Choroid plexus epithelial cell (primary cell): ENCODE results near the gene ZNF512B.
"Not testable (repeated sequence)": the region's sequence is repeated elsewhere in the genome, so short reads cannot be mapped to it uniquely, and the experiment has no call there.

ENCODE experiments used
- DNase-seq: peaks from one replicate; pipeline ENCODE4 v3.0.0-alpha.2; 2010; ENCODE audit warnings: low read depth
- H3K4me3 ChIP-seq: 2 replicates; pipeline ENCODE4 v1.5.1; 2011; ENCODE audit warnings: low read depth, mild to moderate bottlenecking, control low read depth, low read length, moderate library complexity
- TF ChIP-seq, protein P1 (sequence below): conservative IDR thresholded peaks from 2 replicates; pipeline ENCODE4 v1.5.1; 2011; ENCODE audit warnings: low read depth, mild to moderate bottlenecking, control low read depth, inconsistent platforms, low read length, moderate library complexity

ZNF512B gene, protein sequence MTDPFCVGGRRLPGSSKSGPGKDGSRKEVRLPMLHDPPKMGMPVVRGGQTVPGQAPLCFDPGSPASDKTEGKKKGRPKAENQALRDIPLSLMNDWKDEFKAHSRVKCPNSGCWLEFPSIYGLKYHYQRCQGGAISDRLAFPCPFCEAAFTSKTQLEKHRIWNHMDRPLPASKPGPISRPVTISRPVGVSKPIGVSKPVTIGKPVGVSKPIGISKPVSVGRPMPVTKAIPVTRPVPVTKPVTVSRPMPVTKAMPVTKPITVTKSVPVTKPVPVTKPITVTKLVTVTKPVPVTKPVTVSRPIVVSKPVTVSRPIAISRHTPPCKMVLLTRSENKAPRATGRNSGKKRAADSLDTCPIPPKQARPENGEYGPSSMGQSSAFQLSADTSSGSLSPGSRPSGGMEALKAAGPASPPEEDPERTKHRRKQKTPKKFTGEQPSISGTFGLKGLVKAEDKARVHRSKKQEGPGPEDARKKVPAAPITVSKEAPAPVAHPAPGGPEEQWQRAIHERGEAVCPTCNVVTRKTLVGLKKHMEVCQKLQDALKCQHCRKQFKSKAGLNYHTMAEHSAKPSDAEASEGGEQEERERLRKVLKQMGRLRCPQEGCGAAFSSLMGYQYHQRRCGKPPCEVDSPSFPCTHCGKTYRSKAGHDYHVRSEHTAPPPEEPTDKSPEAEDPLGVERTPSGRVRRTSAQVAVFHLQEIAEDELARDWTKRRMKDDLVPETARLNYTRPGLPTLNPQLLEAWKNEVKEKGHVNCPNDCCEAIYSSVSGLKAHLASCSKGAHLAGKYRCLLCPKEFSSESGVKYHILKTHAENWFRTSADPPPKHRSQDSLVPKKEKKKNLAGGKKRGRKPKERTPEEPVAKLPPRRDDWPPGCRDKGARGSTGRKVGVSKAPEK

DNA sequence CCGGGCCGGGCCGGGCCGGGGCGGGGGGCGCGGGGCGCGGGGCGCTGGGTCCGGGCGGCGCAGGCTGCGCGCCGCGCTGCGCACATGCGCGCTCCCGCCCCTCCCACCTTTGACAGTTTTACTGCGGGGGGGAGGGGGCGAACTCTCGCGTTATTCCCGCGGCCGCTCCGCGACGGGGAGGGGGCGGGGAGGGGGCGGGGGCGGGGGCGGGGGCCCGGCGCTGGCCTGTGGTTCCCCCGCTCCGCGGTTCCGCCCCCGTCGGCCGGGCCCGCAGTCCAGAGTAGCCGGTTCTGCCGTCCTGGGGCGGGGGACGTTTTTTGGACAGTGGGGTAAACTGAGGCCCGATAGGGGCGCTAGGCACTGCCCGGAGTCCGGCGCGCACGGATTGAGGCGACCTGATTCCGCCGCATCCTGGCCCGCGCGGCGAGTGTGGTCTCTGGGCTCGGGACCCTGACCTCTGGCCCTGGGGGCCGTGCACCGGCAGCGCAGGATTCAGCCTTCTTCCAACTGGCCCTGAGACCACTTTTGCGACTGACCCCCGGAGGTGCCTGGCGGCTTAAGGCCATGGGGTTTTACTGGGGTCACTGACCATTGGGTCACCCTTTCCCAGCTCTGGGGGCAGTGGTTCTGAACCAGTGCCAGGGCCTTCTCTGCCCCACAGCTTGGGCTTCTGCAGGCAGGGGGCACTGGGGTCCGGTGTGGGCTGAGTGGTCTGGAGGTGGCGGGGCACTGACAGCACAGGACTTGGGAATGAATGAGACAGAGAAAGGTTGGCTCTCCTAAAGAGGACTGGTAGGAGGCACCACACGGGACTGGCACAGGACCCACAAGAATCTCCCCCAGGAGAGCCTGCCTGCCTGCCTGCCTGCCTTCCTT, at the start of gene ZNF512B:
Gene ZNF512B (minus strand): TSS at position 93 of the 876 bp plus-strand sequence. CDS start 1,980 bp downstream, outside the sequence.
- peak; percentile 60 for DNase-seq
- TF ChIP-seq, protein P1, sequence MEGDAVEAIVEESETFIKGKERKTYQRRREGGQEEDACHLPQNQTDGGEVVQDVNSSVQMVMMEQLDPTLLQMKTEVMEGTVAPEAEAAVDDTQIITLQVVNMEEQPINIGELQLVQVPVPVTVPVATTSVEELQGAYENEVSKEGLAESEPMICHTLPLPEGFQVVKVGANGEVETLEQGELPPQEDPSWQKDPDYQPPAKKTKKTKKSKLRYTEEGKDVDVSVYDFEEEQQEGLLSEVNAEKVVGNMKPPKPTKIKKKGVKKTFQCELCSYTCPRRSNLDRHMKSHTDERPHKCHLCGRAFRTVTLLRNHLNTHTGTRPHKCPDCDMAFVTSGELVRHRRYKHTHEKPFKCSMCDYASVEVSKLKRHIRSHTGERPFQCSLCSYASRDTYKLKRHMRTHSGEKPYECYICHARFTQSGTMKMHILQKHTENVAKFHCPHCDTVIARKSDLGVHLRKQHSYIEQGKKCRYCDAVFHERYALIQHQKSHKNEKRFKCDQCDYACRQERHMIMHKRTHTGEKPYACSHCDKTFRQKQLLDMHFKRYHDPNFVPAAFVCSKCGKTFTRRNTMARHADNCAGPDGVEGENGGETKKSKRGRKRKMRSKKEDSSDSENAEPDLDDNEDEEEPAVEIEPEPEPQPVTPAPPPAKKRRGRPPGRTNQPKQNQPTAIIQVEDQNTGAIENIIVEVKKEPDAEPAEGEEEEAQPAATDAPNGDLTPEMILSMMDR = no peak
- peak within 1 kb of the TSS; percentile 67 for H3K4me3 ChIP-seq

DNA sequence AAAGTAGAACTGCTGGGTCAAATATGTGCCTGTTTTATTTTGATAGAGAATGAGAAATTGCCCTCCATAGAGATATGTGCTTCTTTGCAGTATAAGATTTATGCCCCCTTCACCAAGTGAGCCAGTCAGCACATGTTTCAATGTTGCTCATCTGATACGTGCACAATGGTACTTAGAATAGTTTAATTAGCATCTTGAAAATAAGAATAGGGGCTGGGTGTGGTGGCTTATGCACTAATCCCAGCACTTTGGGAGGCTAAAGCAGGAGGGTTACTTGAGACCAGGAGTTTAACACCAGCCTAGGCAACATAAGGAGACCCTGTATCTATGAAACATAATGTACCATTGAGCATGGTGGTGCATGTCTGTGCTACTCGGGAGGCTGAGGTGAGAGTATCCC, 45.9 kb upstream of the ZNF512B start:
- TF ChIP-seq, protein P1 = no peak
- no peak overlapping the region for H3K4me3 ChIP-seq
- DNase-seq = no peak

DNA sequence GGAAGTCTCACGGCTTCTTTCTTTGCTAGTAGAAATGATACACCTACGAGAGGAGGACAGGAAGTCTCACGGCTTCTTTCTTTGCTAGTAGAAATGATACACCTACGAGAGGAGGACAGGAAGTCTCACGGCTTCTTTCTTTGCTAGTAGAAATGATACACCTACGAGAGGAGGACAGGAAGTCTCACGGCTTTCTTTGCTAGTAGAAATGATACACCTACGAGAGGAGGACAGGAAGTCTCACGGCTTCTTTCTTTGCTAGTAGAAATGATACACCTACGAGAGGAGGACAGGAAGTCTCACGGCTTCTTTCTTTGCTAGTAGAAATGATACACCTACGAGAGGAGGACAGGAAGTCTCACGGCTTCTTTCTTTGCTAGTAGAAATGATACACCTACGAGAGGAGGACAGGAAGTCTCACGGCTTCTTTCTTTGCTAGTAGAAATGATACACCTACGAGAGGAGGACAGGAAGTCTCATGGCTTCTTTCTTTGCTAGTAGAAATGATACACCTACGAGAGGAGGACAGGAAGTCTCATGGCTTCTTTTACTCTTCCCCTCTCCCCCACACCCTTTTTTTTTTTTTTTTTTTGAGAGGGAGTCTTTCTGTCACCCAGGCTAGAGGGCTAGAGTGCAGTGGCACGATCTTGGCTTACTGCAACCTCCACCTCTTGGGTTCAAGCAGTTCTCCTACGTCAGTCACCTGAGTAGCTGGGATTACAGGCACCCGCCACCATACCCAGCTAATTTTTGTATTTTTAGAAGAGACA, 42.8 kb upstream of the ZNF512B start:
- not testable (repeated sequence) for H3K4me3 ChIP-seq, DNase-seq

DNA sequence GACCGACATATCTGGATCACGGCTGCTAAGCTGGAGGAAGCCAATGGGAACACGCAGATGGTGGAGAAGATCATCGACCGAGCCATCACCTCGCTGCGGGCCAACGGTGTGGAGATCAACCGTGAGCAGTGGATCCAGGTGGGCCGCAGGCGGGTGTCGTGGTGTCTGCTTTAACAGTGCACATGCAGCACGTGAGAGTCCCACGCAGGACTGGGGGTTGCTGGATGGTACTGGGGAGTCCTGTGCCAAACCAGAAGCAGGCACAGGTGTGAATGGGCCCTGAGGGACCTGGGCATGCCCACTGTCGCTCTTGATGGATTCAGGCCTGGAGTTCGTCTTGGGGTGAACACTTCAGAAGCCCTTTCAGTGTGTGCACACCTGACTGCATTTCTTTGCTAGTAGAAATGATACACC, 41.6 kb upstream of the ZNF512B start:
- no peak overlapping the region for H3K4me3 ChIP-seq
- no peak for DNase-seq
- TF ChIP-seq, protein P1 = no peak

DNA sequence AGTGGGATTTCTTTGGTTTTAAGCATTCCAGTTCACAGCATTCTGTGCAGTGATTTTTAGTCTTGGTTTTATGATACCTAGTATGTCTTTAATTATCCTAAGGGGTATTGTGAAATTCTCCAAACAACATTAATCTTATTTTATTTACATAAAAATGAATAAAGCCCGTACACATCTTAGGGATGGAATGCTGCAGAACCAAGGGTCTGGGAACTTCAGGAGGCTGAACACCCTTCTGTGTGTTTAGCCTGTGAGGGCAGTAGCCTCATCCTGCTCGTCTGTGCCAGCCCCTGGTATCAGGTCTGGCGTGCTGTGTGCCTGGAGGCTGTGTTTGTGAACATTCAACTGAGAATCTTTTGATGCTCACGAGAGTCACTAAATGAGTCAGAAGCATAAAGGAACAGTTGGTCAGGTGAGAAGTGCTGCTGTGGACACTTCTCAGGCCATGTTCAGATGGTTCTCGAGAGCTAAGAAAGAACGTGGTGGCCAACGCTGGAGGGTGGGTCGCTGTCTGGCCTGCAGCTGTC, 41.0 kb upstream of the ZNF512B start:
- TF ChIP-seq, protein P1 = no peak
- DNase-seq = no peak
- no peak overlapping the region for H3K4me3 ChIP-seq

DNA sequence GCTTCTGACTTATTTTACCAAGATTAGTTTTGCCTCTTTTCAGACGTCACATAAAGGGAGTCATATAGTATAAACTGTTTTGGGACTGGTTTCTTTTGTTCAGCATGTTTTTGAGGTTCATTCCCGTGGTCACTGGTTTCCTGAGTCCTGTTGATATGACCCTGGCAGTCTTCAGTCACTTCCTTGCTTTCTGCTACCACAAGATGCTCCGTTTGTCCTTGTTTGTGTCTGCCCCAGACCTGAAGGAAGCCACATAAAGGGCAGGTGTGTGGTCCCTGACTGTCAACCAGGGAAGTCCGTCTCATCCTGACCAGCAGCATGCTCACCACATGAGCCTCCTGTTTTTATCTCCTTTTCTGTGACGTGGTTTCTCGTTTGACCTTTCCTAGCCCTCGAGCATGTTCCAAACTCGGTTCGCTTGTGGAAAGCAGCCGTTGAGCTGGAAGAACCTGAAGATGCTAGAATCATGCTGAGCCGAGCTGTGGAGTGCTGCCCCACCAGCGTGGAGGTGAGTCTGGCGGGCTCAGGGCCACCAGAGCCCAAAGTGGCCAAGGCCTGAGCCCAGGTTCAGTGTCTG, 40.2 kb upstream of the ZNF512B start:
- no peak overlapping the region for H3K4me3 ChIP-seq
- TF ChIP-seq, protein P1 = no peak
- DNase-seq = no peak
